ENCODE measurements around the gene WDFY2. TPM values are rescaled to one million over a fixed set of nuclear protein-coding genes. Genes with fewer than 3 reads are reported as not detected.

Gene WDFY2
- total RNA-seq, 1 donor = 11.9 TPM

DNA sequence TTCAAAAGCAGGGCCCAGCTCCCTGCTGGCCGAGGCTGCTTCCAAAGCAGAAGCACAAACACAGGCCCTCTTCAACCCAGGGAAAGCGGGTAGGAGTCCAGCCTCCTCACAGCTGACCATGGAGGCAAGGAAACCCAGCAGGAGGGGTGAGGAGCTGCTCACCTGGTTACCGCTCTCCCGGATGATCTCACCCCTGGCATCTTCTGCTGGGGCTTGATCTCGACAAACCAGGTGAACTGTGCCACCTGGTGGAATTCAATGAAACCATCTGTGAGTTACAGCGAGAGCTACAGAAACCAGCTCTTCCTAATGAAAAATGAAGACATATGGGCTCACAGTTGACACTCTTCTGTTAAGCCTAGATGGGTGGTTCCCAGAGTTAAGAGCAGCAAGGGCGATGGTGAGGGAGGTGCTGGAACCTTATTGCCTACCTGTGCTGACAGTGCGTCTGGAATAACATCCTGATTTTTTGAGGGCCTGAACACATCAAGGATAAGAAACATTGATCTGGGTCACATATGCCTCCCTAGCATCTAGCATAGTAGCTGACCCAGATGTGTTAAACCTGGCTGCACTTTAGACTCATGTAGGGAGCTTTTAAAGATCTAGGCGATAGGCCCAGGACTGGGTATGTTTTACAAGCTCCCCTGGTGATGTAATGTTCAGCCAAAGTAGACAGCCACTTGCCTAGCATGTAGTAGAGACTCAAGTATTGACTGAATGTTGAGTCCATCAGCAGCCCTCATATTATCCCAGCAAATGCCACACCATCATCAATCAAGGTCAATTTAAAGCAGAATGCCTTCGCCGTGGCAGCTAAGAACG is 213.6 kb downstream of the WDFY2 start:
- Histone ChIP-seq H3K27ac (ENCODE audit: low read depth, low read length) (no peak overlapping the region), H3K9me3 (ENCODE audit: low read depth, low read length) (no peaks in the 10 kb centered on the region), H3K36me3 (ENCODE audit: insufficient read depth, low read length) (no peaks in the 10 kb centered on the region), H3K4me2 (ENCODE audit: insufficient read depth, low read length) (no peak overlapping the region), H4K20me1 (ENCODE audit: insufficient read depth, low read length) (no peaks in the 10 kb centered on the region), H3K4me3 (ENCODE audit: insufficient read depth, low read length) (no peak overlapping the region), H3K27me3 (ENCODE audit: insufficient read depth, low read length) (peaks cover 3% of the 10 kb centered on the region), H2AFZ (ENCODE audit: low read length) (no peak overlapping the region), H3K79me2 (ENCODE audit: insufficient read depth, low read length) (no peaks in the 10 kb centered on the region), H3K4me1 (ENCODE audit: insufficient read depth, low read length) (peaks cover 18% of the 10 kb centered on the region)
- TF ChIP-seq, protein P1, sequence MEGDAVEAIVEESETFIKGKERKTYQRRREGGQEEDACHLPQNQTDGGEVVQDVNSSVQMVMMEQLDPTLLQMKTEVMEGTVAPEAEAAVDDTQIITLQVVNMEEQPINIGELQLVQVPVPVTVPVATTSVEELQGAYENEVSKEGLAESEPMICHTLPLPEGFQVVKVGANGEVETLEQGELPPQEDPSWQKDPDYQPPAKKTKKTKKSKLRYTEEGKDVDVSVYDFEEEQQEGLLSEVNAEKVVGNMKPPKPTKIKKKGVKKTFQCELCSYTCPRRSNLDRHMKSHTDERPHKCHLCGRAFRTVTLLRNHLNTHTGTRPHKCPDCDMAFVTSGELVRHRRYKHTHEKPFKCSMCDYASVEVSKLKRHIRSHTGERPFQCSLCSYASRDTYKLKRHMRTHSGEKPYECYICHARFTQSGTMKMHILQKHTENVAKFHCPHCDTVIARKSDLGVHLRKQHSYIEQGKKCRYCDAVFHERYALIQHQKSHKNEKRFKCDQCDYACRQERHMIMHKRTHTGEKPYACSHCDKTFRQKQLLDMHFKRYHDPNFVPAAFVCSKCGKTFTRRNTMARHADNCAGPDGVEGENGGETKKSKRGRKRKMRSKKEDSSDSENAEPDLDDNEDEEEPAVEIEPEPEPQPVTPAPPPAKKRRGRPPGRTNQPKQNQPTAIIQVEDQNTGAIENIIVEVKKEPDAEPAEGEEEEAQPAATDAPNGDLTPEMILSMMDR (IDR thresholded peaks at IDR 0.05; ENCODE audit: extremely low read depth, low read depth, low read length) = peak; percentile 44
- peak; percentile 68 for DNase-seq (ENCODE audit: insufficient read length, low spot score, missing footprints)

DNA sequence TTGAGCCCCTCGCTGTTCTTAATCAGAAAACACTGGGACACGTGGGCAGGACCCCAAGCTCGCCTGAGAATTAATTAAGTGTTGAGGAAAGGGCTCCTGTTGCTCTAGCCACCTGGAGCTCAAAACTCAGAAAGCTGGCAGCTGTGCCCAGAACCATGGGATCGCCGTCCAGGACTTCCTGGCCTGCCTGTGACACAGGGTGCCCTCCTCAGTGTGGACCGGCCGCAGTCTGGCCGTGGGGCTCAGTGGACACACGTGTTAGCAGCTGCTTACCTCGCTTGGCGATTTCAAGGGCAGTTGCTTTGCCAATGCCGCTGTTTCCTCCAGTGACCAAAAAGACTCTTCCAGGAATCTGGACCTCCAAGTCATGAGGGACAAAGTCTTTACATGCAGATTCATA is 215.0 kb downstream of the WDFY2 start:
- H3K4me1 ChIP-seq (ENCODE audit: insufficient read depth, low read length) = peaks cover 19% of the 10 kb centered on the region
- no peak overlapping the region for H2AFZ ChIP-seq (ENCODE audit: low read length)
- peaks cover 3% of the 10 kb centered on the region for H3K27me3 ChIP-seq (ENCODE audit: insufficient read depth, low read length)
- H3K27ac ChIP-seq (ENCODE audit: low read depth, low read length) = no peak overlapping the region
- H3K4me2 ChIP-seq (ENCODE audit: insufficient read depth, low read length) = no peak overlapping the region
- H3K9me3 ChIP-seq (ENCODE audit: low read depth, low read length) = no peaks in the 10 kb centered on the region
- H3K4me3 ChIP-seq (ENCODE audit: insufficient read depth, low read length) = no peak overlapping the region
- peak; percentile 76 for DNase-seq (ENCODE audit: insufficient read length, low spot score, missing footprints)
- no peaks in the 10 kb centered on the region for H3K79me2 ChIP-seq (ENCODE audit: insufficient read depth, low read length)
- TF ChIP-seq, protein P1 (IDR thresholded peaks at IDR 0.05; ENCODE audit: extremely low read depth, low read depth, low read length) = no peak
- H4K20me1 ChIP-seq (ENCODE audit: insufficient read depth, low read length) = no peaks in the 10 kb centered on the region
- H3K36me3 ChIP-seq (ENCODE audit: insufficient read depth, low read length) = no peaks in the 10 kb centered on the region

DNA sequence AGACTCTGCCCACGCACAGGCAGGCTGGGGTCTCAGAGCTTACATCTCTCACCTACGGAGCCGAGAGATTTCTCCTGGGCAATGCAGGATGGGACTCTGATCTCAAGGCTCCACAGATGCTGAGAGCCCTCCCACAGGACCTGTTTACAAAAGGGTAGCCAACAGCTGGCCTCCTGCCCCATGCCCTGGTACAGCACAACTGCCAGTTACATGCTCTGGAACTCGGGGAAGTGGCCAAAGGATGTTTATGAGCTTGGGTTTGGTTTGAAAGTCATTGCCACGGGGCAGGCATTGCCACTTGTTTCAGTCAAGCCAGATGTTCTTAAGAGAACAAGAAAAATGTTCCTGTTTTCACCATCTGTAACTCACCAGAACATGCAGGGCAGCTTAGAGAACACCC is 216.2 kb downstream of the WDFY2 start:
- no peak overlapping the region for H3K4me3 ChIP-seq (ENCODE audit: insufficient read depth, low read length)
- H3K4me1 ChIP-seq (ENCODE audit: insufficient read depth, low read length) = peaks cover 25% of the 10 kb centered on the region
- no peaks in the 10 kb centered on the region for H3K36me3 ChIP-seq (ENCODE audit: insufficient read depth, low read length)
- H3K9me3 ChIP-seq (ENCODE audit: low read depth, low read length) = no peaks in the 10 kb centered on the region
- peaks cover 3% of the 10 kb centered on the region for H3K27me3 ChIP-seq (ENCODE audit: insufficient read depth, low read length)
- TF ChIP-seq, protein P1 (IDR thresholded peaks at IDR 0.05; ENCODE audit: extremely low read depth, low read depth, low read length) = no peak
- no peak overlapping the region for H2AFZ ChIP-seq (ENCODE audit: low read length)
- H3K79me2 ChIP-seq (ENCODE audit: insufficient read depth, low read length) = no peaks in the 10 kb centered on the region
- H3K27ac ChIP-seq (ENCODE audit: low read depth, low read length) = no peak overlapping the region
- no peaks in the 10 kb centered on the region for H4K20me1 ChIP-seq (ENCODE audit: insufficient read depth, low read length)
- DNase-seq (ENCODE audit: insufficient read length, low spot score, missing footprints) = peak; percentile 10
- H3K4me2 ChIP-seq (ENCODE audit: insufficient read depth, low read length) = no peak overlapping the region

GRCh38 chr13:51801631-51802099 is 217.4 kb downstream of the WDFY2 start:
- H3K36me3 ChIP-seq (ENCODE audit: insufficient read depth, low read length) = no peaks in the 10 kb centered on the region
- no peaks in the 10 kb centered on the region for H4K20me1 ChIP-seq (ENCODE audit: insufficient read depth, low read length)
- H3K4me2 ChIP-seq (ENCODE audit: insufficient read depth, low read length) = peak overlapping the region; percentile 93
- H3K4me3 ChIP-seq (ENCODE audit: insufficient read depth, low read length) = no peak overlapping the region
- H3K9me3 ChIP-seq (ENCODE audit: low read depth, low read length) = no peaks in the 10 kb centered on the region
- DNase-seq (ENCODE audit: insufficient read length, low spot score, missing footprints) = peak; percentile 82
- H3K4me1 ChIP-seq (ENCODE audit: insufficient read depth, low read length) = peaks cover 25% of the 10 kb centered on the region
- TF ChIP-seq, protein P1 (IDR thresholded peaks at IDR 0.05; ENCODE audit: extremely low read depth, low read depth, low read length) = no peak
- peaks cover 3% of the 10 kb centered on the region for H3K27me3 ChIP-seq (ENCODE audit: insufficient read depth, low read length)
- no peak overlapping the region for H2AFZ ChIP-seq (ENCODE audit: low read length)
- no peaks in the 10 kb centered on the region for H3K79me2 ChIP-seq (ENCODE audit: insufficient read depth, low read length)
- H3K27ac ChIP-seq (ENCODE audit: low read depth, low read length) = no peak overlapping the region
